22Rv1 (cell line): Measurements from ENCODE around the gene PLAGL1.

Experiments used
- H3K27ac ChIP-seq: fragments of 450-650 bp; 2 replicates; pipeline ENCODE4 v1.5.1; 2017
- CTCF ChIP-seq: fragments of 450-650 bp; IDR thresholded peaks from 2 replicates; pipeline ENCODE4 v1.5.1; 2017; ENCODE audit warnings: mild to moderate bottlenecking
- ZFX ChIP-seq: fragments of 450-650 bp; IDR thresholded peaks from 2 replicates; pipeline ENCODE4 v1.6.1; 2017; ENCODE audit warnings: antibody characterized with exemption, borderline replicate concordance

Gene PLAGL1

DNA sequence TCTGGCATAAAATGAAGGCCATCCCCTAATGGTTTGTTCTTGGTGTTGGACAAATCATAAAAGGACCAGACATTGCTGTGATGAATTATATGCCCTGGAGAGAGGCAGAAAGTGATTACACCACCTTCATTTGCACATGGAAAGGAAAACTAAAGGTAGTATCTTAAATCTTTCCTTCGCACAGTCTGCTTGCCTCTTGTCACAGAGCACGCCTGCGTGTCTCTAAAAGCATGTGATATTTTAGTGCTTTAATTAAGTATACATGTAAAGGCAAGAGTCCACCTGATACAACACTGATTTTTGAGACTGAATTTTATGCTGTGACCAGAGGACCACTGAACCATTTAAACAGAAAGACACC, 28.8 kb upstream of the PLAGL1 start:
- H3K27ac ChIP-seq: no peak overlapping the region
- TF ChIP-seq ZFX: no peak
- no peak for TF ChIP-seq CTCF

GRCh38 chr6:144036064-144036834, 28.2 kb upstream of the PLAGL1 start:
- H3K27ac ChIP-seq: no peak overlapping the region
- TF ChIP-seq CTCF (no peak), ZFX (no peak)

- TF ChIP-seq CTCF (no peak), ZFX (no peak)
- H3K27ac ChIP-seq: no peak overlapping the region
These were observed 27.4 kb upstream of the PLAGL1 start for GRCh38 chr6:144035416-144035815.

DNA sequence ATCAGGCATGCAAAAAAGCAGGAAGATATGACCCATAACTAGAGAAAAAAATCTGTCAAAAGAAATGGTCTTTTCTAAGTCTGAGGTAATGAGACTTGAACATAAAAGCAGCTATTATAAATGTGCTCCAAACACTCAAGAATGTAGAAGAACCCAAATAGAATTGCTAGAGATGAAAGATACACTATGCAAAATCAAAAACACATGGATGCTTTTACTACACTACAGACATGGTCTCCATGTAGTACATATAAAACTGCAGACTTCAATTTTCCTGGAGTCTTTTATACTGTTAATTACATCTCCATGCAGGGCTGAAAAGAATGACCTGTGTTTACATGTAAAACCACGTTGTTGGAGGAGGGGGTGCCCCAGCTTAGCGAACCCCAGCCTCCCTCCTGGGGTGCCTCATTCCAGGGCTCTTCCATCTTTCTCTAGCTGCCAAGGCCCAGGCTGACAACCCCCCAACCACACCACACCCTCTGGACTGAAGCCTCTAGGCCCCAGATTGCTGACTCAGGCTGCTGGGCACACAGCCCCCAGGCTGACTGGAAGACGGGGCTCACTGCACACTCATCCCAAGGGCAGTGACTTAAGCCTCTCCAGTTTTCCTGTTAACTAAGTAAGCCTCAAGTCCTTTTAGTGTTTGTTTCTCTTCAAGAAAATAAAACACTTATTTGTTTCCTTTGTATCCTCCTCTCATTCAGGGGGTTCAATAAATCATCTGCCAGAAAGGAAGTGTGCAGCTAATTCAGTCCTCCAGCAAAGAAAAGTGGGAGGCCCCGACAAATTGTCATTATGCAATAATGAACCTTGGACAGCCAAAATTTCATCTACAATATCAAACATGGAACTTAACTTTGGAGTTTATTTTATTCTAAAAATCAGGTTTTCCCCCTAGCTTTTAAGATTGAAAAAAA, 26.0 kb upstream of the PLAGL1 start:
- no peak for TF ChIP-seq ZFX
- no peak for TF ChIP-seq CTCF

DNA sequence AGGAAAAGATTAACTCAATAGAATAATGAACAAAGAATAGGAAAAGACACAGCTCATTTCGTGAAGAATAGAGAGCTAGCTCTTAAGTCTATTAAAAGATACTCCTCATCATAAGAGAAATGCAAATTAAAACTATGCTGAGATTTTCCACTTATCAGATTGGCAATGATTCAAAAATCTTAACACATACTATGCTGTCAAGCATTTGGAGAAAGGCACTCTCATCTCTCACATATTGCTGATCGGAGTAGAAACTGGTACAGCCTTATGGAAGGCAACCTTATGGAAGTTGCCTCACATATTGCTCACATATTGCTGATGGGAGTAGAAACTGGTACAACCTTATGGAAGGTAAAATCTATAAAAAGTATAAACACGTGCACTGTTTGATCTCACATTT, 21.4 kb upstream of the PLAGL1 start:
- H3K27ac ChIP-seq: no peak overlapping the region
- TF ChIP-seq CTCF (no peak), ZFX (no peak)

More for the DNA sequence above, 26.0 kb upstream of the PLAGL1 start:
- H3K27ac ChIP-seq: no peak overlapping the region

GRCh38 chr6:144027932-144028587, 20.0 kb upstream of the PLAGL1 start:
- H3K27ac ChIP-seq: no peak overlapping the region
- TF ChIP-seq ZFX (no peak), CTCF (no peak)
